ENCODE measurements around the gene TMC1.

Gene TMC1

DNA sequence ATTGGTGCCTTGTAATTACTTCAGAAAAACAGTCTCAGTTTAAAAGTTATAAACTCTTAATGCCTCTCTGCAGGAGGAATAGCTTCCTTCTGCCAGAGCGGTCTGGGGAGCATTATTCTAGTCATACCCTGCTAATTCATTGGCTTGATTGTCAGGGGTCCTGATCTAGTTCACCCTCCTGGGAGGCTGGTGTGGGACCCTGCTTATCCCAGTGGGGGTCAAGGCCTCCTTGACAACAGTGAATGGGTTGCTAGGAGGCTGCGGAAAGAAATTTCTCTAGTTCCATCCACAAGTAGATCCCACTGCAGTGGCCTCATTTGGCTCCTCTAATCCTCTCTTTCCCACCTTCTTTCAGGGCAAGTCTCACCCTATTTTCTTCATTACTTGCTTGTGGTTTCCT, 105.7 kb downstream of the TMC1 start:
- no peaks in the 10 kb centered on the region for H3K36me3 ChIP-seq (ENCODE audit: insufficient read depth, low read length)
- no peak overlapping the region for H2AFZ ChIP-seq (ENCODE audit: low read length)
- H3K9me3 ChIP-seq (ENCODE audit: insufficient read depth, low read depth, low read length): no peaks in the 10 kb centered on the region
- H3K9ac ChIP-seq (ENCODE audit: low read depth, low read length, poor library complexity, severe bottlenecking): no peak overlapping the region
- H3K4me1 ChIP-seq (ENCODE audit: insufficient read depth, low read length, poor library complexity, severe bottlenecking): no peaks in the 10 kb centered on the region
- no peaks in the 10 kb centered on the region for H3K79me2 ChIP-seq (ENCODE audit: insufficient read depth, low read length)
- H3K4me2 ChIP-seq (ENCODE audit: low read depth, low read length, poor library complexity, severe bottlenecking): no peak overlapping the region
- H3F3A ChIP-seq (ENCODE audit: low read depth): no peaks in the 10 kb centered on the region
- H3K9me2 ChIP-seq (replicated peaks; ENCODE audit: low read depth, low read length): no peaks in the 10 kb centered on the region
- no peak overlapping the region for H3K4me3 ChIP-seq (ENCODE audit: low read length, poor library complexity, severe bottlenecking)
- no peaks in the 10 kb centered on the region for H3K27me3 ChIP-seq (ENCODE audit: insufficient read depth, low read length, poor library complexity, severe bottlenecking)
- no peaks in the 10 kb centered on the region for H4K20me1 ChIP-seq (ENCODE audit: insufficient read depth, low read length, poor library complexity, severe bottlenecking)
- no peak for TF ChIP-seq EZH2phosphoT487 (IDR thresholded peaks at IDR 0.05; ENCODE audit: borderline replicate concordance)
- TF ChIP-seq, protein P1, sequence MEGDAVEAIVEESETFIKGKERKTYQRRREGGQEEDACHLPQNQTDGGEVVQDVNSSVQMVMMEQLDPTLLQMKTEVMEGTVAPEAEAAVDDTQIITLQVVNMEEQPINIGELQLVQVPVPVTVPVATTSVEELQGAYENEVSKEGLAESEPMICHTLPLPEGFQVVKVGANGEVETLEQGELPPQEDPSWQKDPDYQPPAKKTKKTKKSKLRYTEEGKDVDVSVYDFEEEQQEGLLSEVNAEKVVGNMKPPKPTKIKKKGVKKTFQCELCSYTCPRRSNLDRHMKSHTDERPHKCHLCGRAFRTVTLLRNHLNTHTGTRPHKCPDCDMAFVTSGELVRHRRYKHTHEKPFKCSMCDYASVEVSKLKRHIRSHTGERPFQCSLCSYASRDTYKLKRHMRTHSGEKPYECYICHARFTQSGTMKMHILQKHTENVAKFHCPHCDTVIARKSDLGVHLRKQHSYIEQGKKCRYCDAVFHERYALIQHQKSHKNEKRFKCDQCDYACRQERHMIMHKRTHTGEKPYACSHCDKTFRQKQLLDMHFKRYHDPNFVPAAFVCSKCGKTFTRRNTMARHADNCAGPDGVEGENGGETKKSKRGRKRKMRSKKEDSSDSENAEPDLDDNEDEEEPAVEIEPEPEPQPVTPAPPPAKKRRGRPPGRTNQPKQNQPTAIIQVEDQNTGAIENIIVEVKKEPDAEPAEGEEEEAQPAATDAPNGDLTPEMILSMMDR (conservative IDR thresholded peaks at IDR 0.05; ENCODE audit: low read length): no peak

DNA sequence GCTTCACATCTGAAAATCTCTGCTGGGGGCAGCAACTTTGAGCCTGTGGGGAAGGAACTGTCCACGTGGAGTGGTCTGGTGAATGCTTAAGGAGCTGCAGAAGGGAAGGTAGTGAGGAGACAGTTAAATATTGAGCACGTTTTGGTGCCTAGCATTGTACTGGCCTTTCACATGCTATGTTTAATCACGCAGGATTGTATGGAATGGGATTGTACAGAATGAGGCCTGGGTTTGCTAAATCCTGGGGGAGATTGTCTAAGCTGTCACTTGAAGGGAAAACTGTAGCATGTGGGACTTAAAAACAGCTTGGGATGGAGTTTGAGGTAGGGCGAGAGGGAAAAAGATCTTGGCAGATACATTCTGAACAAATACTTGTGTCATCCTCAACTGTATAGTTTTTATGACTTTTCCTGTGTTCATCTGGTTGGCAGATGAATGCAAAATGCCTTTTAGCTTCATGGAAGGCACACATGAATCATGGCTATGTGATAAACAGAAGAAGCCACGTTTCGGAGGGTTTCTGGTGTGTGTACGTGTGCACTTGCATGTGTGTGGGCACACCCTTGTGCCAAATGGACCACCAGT, 106.6 kb downstream of the TMC1 start:
- H3K4me2 ChIP-seq (ENCODE audit: low read depth, low read length, poor library complexity, severe bottlenecking): no peak overlapping the region
- no peak overlapping the region for H3K4me3 ChIP-seq (ENCODE audit: low read length, poor library complexity, severe bottlenecking)
- no peaks in the 10 kb centered on the region for H4K20me1 ChIP-seq (ENCODE audit: insufficient read depth, low read length, poor library complexity, severe bottlenecking)
- no peaks in the 10 kb centered on the region for H3K9me3 ChIP-seq (ENCODE audit: insufficient read depth, low read depth, low read length)
- no peaks in the 10 kb centered on the region for H3K9me2 ChIP-seq (replicated peaks; ENCODE audit: low read depth, low read length)
- no peaks in the 10 kb centered on the region for H3K79me2 ChIP-seq (ENCODE audit: insufficient read depth, low read length)
- H3K9ac ChIP-seq (ENCODE audit: low read depth, low read length, poor library complexity, severe bottlenecking): no peak overlapping the region
- no peaks in the 10 kb centered on the region for H3F3A ChIP-seq (ENCODE audit: low read depth)
- H3K27me3 ChIP-seq (ENCODE audit: insufficient read depth, low read length, poor library complexity, severe bottlenecking): no peaks in the 10 kb centered on the region
- no peak for TF ChIP-seq EZH2phosphoT487 (IDR thresholded peaks at IDR 0.05; ENCODE audit: borderline replicate concordance)
- TF ChIP-seq, protein P1 (conservative IDR thresholded peaks at IDR 0.05; ENCODE audit: low read length): no peak
- no peaks in the 10 kb centered on the region for H3K4me1 ChIP-seq (ENCODE audit: insufficient read depth, low read length, poor library complexity, severe bottlenecking)
- no peaks in the 10 kb centered on the region for H3K36me3 ChIP-seq (ENCODE audit: insufficient read depth, low read length)
- H2AFZ ChIP-seq (ENCODE audit: low read length): no peak overlapping the region

DNA sequence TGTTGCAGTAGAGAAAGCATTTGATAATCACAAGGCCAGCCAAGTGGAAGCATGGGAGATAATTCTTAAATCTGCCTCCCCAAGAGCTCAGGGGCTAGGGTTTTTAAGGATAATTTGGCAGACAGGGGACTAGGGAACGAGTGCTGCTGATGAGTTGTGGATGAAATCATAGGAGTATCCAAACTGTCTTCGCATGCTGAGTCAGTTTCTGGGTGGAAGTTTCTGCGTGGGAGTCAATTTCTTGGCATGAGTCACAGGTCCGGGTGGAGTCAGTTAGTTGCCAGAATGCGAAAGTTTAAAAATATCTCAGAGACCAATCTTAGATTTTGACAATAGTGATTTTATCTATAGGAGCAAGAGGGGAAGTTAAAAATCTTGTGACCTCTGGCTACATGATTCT, 112.6 kb downstream of the TMC1 start:
- Histone ChIP-seq H3K27me3 (ENCODE audit: insufficient read depth, low read length, poor library complexity, severe bottlenecking) (no peaks in the 10 kb centered on the region), H3F3A (ENCODE audit: low read depth) (no peaks in the 10 kb centered on the region), H3K9me2 (replicated peaks; ENCODE audit: low read depth, low read length) (no peaks in the 10 kb centered on the region), H3K4me3 (ENCODE audit: low read length, poor library complexity, severe bottlenecking) (no peak overlapping the region), H3K4me2 (ENCODE audit: low read depth, low read length, poor library complexity, severe bottlenecking) (no peak overlapping the region), H3K9ac (ENCODE audit: low read depth, low read length, poor library complexity, severe bottlenecking) (no peak overlapping the region), H3K79me2 (ENCODE audit: insufficient read depth, low read length) (no peaks in the 10 kb centered on the region), H3K4me1 (ENCODE audit: insufficient read depth, low read length, poor library complexity, severe bottlenecking) (no peaks in the 10 kb centered on the region), H4K20me1 (ENCODE audit: insufficient read depth, low read length, poor library complexity, severe bottlenecking) (no peaks in the 10 kb centered on the region), H3K36me3 (ENCODE audit: insufficient read depth, low read length) (no peaks in the 10 kb centered on the region), H2AFZ (ENCODE audit: low read length) (no peak overlapping the region), H3K9me3 (ENCODE audit: insufficient read depth, low read depth, low read length) (no peaks in the 10 kb centered on the region)
- TF ChIP-seq EZH2phosphoT487 (IDR thresholded peaks at IDR 0.05; ENCODE audit: borderline replicate concordance): no peak
- TF ChIP-seq, protein P1 (conservative IDR thresholded peaks at IDR 0.05; ENCODE audit: low read length): no peak
